GM12873 (cell line): ENCODE measurements around the gene NCL.

Source experiments
- TF ChIP-seq, protein P1 (sequence below): IDR thresholded peaks from 2 replicates; pipeline ENCODE4 v1.5.1; 2012; ENCODE audit warnings: low read depth, mild to moderate bottlenecking, moderate library complexity, low read length, control low read depth; ENCODE audit not compliant: insufficient read depth; ENCODE audit errors: missing control alignments

The NCL gene

DNA sequence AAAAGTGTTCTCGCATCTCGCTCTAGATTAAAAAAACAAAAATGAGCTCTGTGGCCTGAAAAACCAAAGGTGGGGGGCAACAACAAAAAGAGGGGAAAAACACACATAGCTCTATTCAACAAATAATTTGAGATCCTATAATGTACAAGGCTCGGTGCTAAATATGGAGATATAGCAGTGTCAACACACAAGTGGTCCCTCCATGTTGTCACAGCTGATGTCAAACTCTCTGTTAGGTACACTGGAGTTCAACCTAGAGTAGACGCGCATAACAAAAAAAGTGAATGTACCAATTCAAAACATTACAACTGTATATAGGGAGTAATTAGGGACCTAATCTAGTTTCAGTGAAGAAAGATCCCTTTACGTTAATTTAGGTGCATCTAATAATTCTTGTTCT is 5.9 kb downstream of the NCL start:
- TF ChIP-seq, protein P1, sequence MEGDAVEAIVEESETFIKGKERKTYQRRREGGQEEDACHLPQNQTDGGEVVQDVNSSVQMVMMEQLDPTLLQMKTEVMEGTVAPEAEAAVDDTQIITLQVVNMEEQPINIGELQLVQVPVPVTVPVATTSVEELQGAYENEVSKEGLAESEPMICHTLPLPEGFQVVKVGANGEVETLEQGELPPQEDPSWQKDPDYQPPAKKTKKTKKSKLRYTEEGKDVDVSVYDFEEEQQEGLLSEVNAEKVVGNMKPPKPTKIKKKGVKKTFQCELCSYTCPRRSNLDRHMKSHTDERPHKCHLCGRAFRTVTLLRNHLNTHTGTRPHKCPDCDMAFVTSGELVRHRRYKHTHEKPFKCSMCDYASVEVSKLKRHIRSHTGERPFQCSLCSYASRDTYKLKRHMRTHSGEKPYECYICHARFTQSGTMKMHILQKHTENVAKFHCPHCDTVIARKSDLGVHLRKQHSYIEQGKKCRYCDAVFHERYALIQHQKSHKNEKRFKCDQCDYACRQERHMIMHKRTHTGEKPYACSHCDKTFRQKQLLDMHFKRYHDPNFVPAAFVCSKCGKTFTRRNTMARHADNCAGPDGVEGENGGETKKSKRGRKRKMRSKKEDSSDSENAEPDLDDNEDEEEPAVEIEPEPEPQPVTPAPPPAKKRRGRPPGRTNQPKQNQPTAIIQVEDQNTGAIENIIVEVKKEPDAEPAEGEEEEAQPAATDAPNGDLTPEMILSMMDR, result no peak

DNA sequence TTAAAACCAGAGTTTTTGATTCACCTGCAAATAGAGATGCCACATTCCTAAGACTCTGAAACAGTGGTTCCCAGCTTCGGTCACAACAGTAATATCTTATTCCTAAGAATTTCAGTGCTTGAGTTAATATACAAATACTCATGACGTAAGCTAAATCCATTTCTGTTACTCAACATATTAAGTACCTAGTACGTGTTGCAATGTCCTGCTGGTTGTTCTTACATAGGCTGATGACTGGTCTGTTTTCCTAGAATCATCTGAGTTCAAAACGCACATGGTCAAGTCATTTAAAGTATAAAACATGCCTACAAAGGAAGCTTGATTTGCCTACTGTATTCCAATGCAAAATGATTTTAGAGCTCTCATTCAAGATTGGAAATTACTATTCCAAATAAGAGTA is 7.2 kb downstream of the NCL start:
- TF ChIP-seq, protein P1, result no peak

DNA sequence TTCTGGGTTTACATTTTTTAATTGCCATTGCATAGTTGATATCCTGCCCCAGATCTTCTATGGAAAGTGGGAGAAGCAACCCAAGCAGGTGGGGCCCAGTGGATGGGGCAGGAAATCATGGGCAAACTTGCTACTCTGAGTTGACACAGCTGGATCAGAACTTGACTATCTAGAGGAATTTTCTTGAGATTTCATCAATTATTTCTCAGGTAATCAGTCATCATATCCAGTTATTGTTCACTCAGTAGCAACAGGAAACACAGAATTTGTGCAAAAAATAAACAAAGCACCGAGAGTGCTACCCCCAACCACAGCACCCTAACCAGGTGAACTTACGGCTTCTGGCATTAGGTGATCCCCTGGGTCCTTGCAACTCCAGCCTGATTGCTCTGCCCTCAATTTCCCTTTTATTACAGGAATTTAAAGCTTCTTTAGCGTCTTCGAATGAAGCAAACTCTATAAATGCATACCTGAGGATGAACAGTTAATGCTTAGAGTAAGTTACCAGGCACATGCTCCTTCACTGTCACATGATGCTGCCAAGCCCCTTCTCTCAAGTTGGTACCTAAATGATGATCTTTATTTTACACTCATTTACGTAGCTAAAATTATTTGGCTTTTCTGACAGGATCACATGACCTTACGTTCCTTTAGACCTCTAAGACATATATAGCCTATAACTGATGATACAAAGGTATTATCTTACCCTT is 7.8 kb downstream of the NCL start:
- TF ChIP-seq, protein P1, result no peak

DNA sequence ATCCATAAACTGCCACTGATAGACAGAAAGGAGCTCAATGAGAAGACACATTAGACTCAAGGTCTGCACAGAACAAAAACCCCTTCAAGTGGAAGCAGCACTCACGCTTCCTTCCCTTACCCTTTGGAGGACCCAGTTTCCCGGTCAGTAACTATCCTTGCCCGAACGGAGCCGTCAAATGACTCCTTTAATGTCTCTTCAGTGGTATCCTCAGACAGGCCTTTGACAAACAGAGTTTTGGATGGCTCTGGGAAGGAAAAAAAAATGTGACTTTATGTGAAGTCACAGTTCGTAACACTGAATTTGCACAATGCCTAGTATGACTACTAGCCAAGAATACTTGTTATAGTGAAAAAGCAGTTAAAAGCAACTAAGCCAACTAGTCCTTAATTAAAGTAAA is 8.4 kb downstream of the NCL start:
- TF ChIP-seq, protein P1, result no peak

DNA sequence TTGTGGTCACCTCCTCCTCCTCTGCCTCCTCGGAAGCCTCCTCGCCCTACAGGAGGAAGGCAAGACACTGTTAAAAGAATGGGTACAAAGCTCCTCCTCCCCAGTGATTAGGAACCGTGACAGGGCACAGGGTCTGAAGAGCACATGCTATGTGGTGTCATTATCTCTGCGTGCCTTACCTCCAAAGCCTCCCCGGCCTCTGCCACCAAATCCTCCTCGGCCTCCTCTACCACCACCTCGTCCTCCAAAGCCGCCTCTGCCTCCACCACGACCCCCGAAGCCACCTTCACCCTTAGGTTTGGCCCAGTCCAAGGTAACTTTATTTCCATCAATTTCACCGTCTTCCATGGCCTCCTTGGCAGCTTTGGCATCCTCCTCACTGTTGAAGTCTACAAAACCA is 9.1 kb downstream of the NCL start:
- TF ChIP-seq, protein P1, result no peak

DNA sequence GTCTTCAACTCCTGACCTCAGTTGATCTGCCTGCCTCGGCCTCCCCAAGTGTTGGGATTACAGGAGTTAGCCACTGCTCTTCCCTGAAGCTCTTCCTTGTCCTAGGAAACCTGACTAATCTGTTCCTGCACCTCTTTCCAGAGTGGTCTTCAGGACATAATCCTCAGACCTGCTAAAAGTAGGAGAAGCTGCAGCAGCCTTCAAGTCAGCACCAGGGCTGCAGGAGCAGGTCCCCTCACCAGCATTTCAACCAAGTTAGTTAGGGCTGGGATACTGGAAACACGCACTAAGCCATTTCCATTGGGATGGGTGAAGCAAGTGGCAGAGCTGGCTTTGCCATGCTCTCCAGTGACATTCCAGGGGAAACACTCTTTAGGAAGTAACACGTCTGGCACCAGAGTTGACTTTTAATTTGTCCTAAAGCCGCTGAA is 9.9 kb downstream of the NCL start:
- TF ChIP-seq, protein P1, result no peak

DNA sequence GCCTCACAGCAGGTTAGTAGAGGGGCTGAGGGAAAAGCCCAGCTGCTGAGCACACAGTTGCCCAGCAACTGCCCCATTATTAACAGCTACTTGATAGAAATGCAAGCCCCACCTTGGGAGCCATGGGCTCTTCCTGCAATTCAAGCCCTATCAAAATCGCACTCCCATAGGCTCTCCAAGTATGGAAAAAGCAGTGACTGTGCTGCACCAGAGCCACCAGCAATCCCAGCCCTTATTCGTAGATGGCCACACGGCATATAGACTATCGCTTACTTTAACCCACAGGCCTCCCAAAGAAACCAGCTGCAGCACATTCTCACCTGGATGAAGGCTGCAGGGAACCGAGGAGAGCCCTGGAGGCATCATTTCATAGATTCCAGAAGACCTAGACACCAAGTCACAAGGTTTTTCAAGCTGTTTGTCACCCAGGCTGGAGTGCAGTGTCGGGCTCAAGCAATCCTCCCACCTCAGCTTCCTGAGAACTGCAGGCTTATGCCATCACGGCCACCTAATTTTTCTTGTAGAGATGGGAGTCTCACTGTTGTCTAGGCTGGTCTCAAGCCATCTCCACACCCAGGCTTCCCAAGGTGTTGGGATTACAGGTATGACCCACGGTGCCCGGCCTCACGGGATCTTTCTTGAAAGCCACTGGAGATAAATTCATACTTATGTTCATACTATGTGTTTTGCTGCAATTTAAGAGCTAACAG is 11.3 kb downstream of the NCL start:
- TF ChIP-seq, protein P1, result no peak
